ENCODE measurements around the gene CCL28. TPM values are rescaled to one million over a fixed set of nuclear protein-coding genes. Genes with fewer than 3 reads are reported as not detected.

The CCL28 gene
- total and polyA plus RNA-seq, 9 of the 15 experiments (the other 6 are each of a cell fraction or from before 2014, with no cell fraction given) = not detected

GRCh38 chr5:43369651-43370050 is 42.5 kb downstream of the CCL28 start (continued):
- TF ChIP-seq CUX1 (CRISPR knock-in tag; IDR thresholded peaks at IDR 0.05) (no peak), ZNF407 (IDR thresholded peaks at IDR 0.05; ENCODE audit: low read depth) (no peak), ILK (tag; IDR thresholded peaks at IDR 0.05; ENCODE audit: borderline replicate concordance, low read depth) (no peak)
